Ascending aorta (tissue), 2 donors: ENCODE data around the gene TMEM168. TPM values are rescaled to one million over a fixed set of nuclear protein-coding genes. Genes with fewer than 3 reads are reported as not detected.

ENCODE experiments used
- DNase-seq, 2 donors: peaks; one replicate each; pipeline ENCODE4 v3.0.0-alpha.2; 2019; ENCODE audit warnings: low spot score in 2 of 2
- H3K27ac ChIP-seq, 2 donors: fragments of 200-600 bp; sonication (generic); one replicate each; pipeline ENCODE4 v1.5.1; 2016 to 2017; ENCODE audit warnings: mild to moderate bottlenecking in 1 of 2
- H3K27me3 ChIP-seq: fragments of 200-600 bp; sonication (generic); one replicate; pipeline ENCODE4 v1.5.1; 2017
- H3K36me3 ChIP-seq, 2 donors: fragments of 200-600 bp; sonication (generic); one replicate each; pipeline ENCODE4 v1.5.1; 2016
- H3K4me1 ChIP-seq, 2 donors: fragments of 200-600 bp; sonication (generic); one replicate each; pipeline ENCODE4 v1.5.1; 2016 to 2017; ENCODE audit warnings: mild to moderate bottlenecking in 1 of 2
- H3K4me3 ChIP-seq, 2 donors: fragments of 200-600 bp; sonication (generic); one replicate each; pipeline ENCODE4 v1.5.1; 2016 to 2017; ENCODE audit warnings: mild to moderate bottlenecking in 1 of 2
- H3K9me3 ChIP-seq, 2 donors: fragments of 200-600 bp; sonication (generic); one replicate each; pipeline ENCODE4 v1.5.1; 2016
- CTCF ChIP-seq, 3 experiments: fragments of 200-600 bp in 2 of 3; fragments of 450-650 bp in 1 of 3; sonication (generic) in 2 of 3; IDR thresholded peaks; one replicate each; pipeline ENCODE4 v1.5.1; 2016 to 2019; ENCODE audit warnings: antibody characterized with exemption in 3 of 3, mild to moderate bottlenecking in 1 of 3, moderate library complexity in 1 of 3
- intact Hi-C: fragments of 100-400 bp; cut with DNase I; formaldehyde crosslinking; loops from one replicate; pipeline ENCODE4 v1.15.1; 2023
- total RNA-seq: library from RNA; depleted of rRNA; stranded (reverse); fragments of >200 nt; gene quantifications from one replicate; pipeline ENCODE4 v1.1.0, GENCODE V29; 2016

The TMEM168 gene
- total RNA-seq, 1 donor from 2014 or later: 8.4 TPM

- Histone ChIP-seq H3K4me3 (no peak overlapping the region), H3K27me3 (no peaks in the 10 kb centered on the region), H3K27ac (no peak overlapping the region), H3K4me1 (no peaks in the 10 kb centered on the region), H3K36me3 (peaks cover 3 to 12% of the 10 kb centered on the region in 2 donors), H3K9me3 (no peaks in the 10 kb centered on the region)
- no peak for DNase-seq
- no peak for TF ChIP-seq CTCF (IDR thresholded peaks at IDR 0.05)
- intact Hi-C loops: no loop called here
Measured at GRCh38 chr7:112779667-112780066, 10.5 kb downstream of the TMEM168 start.

- DNase-seq: no peak
- Histone ChIP-seq H3K27me3 (no peaks in the 10 kb centered on the region), H3K36me3 (no peaks in the 10 kb centered on the region), H3K27ac (no peak overlapping the region), H3K4me3 (no peak overlapping the region), H3K4me1 (no peaks in the 10 kb centered on the region), H3K9me3 (no peaks in the 10 kb centered on the region)
- intact Hi-C loops: no loop called here
- no peak for TF ChIP-seq CTCF (IDR thresholded peaks at IDR 0.05)
Measured at GRCh38 chr7:112777406-112777805, 12.8 kb downstream of the TMEM168 start.

- H3K36me3 ChIP-seq: peaks cover 2 to 3% of the 10 kb centered on the region in 2 donors
- intact Hi-C loops: no loop called here
Measured at GRCh38 chr7:112771166-112771565, 19.0 kb downstream of the TMEM168 start.

GRCh38 chr7:112770051-112770450 is 20.1 kb downstream of the TMEM168 start:
- intact Hi-C loops: no loop called here
- Histone ChIP-seq H3K4me3 (no peak overlapping the region), H3K9me3 (no peaks in the 10 kb centered on the region), H3K36me3 (peaks cover 2 to 3% of the 10 kb centered on the region in 2 donors), H3K27me3 (no peaks in the 10 kb centered on the region), H3K4me1 (no peaks in the 10 kb centered on the region), H3K27ac (no peak overlapping the region)
- TF ChIP-seq CTCF (IDR thresholded peaks at IDR 0.05): no peak
- no peak for DNase-seq

More at GRCh38 chr7:112771166-112771565, 19.0 kb downstream of the TMEM168 start:
- Histone ChIP-seq H3K27ac (no peak overlapping the region), H3K4me3 (no peak overlapping the region), H3K4me1 (no peaks in the 10 kb centered on the region), H3K9me3 (no peaks in the 10 kb centered on the region), H3K27me3 (no peaks in the 10 kb centered on the region)
- DNase-seq: no peak
- no peak for TF ChIP-seq CTCF (IDR thresholded peaks at IDR 0.05)

- Histone ChIP-seq H3K27me3 (no peaks in the 10 kb centered on the region), H3K9me3 (no peaks in the 10 kb centered on the region), H3K4me1 (no peaks in the 10 kb centered on the region), H3K27ac (no peak overlapping the region), H3K36me3 (peaks cover 2 to 3% of the 10 kb centered on the region in 2 donors), H3K4me3 (no peak overlapping the region)
- intact Hi-C loops: no loop called here
- DNase-seq: no peak
- no peak for TF ChIP-seq CTCF (IDR thresholded peaks at IDR 0.05)
Measured at GRCh38 chr7:112765105-112765504, 25.1 kb downstream of the TMEM168 start.

- intact Hi-C loops: no loop called here
Measured at GRCh38 chr7:112763996-112764395, 26.2 kb downstream of the TMEM168 start.

More at GRCh38 chr7:112763996-112764395, 26.2 kb downstream of the TMEM168 start:
- Histone ChIP-seq H3K27ac (no peak overlapping the region), H3K36me3 (peaks cover 2 to 3% of the 10 kb centered on the region in 2 donors), H3K9me3 (no peaks in the 10 kb centered on the region), H3K4me3 (no peak overlapping the region), H3K4me1 (no peaks in the 10 kb centered on the region), H3K27me3 (no peaks in the 10 kb centered on the region)
- no peak for TF ChIP-seq CTCF (IDR thresholded peaks at IDR 0.05)
- DNase-seq: no peak
